D341Med (cell line): ENCODE measurements around the gene LMBRD1.
"Not testable (repeated sequence)": the region's sequence is repeated elsewhere in the genome, so short reads cannot be mapped to it uniquely, and the experiment has no call there.

ENCODE experiments used
- DNase-seq: peaks from one replicate; pipeline ENCODE4 v3.0.0; 2012; ENCODE audit warnings: low spot score

LMBRD1 gene

DNA sequence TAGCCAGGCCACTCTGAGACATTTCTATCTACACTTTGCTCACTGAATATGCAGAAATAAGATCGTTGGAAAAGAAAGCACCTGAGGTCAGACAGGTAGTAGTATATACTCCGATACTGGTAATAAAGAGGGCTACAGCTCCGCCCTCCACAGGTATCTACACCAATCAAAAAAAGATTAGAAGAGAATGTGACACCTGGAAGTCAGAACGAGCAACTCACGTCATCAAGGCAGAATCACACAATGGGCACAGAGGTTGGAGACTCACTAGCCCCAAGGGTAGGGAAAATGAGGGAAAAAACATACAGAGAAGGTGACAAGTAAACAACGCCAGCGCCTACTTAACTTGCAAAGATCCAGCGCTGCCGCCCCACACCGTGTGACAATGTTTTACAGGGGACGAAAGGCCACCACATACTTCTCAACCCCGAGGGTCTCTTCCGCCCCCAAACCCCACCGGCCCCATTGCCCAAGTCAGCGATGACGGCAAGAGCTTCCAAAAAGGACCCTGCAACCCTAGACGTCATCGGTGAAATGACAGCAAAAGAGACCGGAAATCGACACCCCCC, 653 bp downstream of the LMBRD1 start:
- DNase-seq, result peak; percentile 18

DNA sequence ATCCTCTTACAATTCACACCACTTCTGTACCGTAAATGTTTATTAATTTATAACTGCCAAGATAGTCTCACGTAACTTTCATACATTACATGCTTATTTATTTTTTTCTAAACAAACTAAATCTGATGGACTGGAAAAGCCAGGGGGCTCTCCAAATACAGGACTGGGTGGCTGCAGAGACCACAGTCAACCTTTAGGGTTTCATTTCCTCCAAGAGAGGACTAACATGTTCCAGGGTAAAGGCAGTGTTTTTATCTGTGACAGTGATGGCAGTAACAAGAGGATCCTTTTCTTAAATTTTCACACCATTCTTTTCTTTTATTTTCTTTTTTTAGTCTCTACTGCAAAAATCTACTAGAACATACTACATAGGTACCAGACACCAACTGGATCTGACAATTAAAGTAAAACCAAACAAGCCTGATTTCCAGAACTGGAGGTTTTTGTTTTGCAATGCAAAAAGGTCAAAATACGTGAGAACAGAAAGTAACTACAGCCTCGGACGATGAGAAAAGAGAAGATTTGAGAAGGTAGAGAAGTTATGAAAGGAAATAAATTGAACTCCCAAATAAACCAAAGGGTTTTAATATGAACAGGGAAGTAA, 1.2 kb downstream of the LMBRD1 start:
- DNase-seq, result no peak

DNA sequence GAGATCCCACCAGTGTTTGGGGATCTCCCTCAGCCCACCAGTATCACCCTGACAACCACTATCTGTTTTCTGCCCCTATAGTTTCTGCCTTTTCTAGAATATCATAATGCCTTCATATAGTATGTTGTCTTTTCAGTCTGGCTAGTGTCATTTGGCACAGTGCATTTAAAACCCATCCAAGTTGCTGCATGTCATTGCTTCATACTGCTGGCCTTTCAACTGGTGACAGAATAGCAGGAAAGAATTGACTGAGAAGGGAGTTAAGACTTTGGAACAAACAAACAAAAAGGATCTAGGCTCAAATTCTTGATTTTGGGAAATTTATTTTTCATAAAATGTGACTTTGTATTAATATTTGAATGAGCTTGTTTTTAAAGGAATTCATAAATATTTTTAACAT, 4.5 kb downstream of the LMBRD1 start:
- no peak for DNase-seq

GRCh38 chr6:69791065-69791471, 5.7 kb downstream of the LMBRD1 start:
- DNase-seq, result no peak

GRCh38 chr6:69790629-69791028, 6.2 kb downstream of the LMBRD1 start:
- DNase-seq, result no peak

- no peak for DNase-seq
Observed at GRCh38 chr6:69789578-69789977, 7.2 kb downstream of the LMBRD1 start.

- not testable (repeated sequence) for DNase-seq
Observed at GRCh38 chr6:69787436-69787835, 9.4 kb downstream of the LMBRD1 start.

- no peak for DNase-seq
Observed at GRCh38 chr6:69785697-69786096, 11.1 kb downstream of the LMBRD1 start.

- DNase-seq, result no peak
Observed at GRCh38 chr6:69784595-69785377, 12.0 kb downstream of the LMBRD1 start.

DNA sequence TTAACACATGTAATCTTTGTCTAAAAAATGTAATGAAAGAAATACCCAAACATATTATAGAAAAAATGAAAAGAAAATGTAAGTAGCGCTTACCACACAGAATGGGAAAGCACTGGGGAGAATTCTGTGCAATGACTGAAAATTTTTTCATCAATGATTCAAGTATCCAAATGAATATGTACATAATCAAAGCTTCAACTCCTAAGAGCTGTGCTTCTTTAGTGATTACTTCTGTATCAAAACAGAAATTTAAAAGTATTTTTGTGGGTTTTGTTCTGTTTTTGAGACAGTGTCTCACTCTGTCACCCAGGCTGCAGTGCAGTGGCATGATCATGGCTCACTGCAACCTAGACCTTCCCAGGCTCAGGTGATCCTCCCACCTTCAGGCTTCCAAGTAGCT, 13.7 kb downstream of the LMBRD1 start:
- no peak for DNase-seq

DNA sequence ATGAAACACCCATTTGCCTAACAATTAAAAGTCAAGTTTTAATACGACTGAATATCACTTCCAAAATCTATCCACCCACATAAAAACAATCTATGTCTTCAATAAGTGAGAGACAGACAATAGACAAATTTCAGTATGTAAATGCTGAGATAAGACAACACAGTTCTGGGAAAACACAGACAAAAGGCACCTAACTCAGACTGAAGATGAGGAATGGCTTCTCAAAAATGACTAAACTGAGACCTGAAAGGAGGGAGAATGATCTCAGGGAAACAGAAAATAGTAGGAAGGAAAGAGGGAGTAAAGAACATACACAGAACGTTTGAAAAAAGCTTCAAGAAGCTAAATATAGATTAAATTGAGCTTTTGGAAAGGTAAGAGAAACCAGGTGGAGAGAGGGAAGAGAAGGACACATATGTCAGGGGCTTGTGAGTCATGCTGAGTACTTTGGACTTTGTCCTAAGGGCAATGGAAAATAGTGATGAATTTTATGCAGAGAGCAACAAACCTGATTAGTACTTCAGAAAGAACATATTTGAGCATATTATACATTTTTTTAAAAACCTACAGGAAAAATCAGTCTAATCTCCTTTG, 16.1 kb downstream of the LMBRD1 start:
- DNase-seq, result no peak

DNA sequence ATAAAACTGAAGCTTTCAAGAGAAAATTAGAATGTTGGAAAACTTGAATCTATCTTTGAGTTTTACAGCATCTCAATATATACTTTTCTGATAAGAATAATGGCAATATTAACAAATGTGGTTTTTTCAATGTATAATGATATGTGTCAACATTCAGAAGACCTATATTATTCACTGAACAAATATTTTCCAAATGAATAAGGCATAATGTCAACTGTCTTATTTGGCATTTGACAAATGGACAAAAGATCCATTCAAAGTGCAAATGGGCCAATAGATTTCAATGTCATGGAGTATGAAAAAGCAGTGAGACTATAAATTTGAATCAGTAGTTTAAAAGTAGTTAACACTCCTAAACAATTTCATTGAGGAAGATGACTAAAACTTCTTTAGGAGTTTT, 20.9 kb downstream of the LMBRD1 start:
- DNase-seq, result no peak

GRCh38 chr6:69775585-69775849, 21.3 kb downstream of the LMBRD1 start:
- no peak for DNase-seq

DNA sequence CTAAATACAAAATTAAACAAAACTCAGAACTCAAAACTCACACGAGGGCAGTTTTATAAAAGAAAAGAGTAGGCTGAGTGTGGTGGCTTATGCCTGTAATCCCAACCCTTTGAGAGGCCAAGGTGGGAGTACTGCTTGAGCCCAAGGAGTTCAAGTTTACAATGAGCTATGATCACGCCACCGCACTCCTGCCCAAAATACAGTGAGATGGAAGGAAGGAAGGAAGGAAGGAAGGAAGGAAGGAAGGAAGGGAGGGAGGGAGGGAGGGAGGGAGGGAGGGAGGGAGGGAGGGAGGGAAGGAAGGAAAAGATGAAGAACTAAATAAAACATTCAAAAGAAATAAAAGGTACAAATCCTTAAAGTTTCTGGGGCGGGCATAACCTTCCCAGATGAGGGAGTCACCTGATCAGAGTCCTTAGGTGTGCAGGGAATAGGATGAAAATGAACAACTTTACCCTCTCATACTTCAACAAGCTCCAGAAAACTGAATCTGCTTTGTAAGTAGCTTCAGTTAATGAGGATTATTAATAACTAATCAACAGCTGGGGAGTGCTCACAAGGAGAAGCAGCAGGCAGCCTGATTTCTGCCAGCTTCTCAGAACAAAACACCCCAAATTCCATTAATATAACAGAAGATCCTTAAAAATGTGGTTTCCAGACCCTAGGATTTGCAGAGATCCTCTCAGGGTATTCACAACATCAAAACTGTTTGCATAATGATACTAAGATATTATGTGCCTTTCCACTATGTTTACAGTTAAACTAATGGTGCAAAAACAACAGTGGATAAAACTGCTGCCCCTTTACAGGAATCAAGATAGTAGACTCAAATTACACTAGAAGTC, 21.8 kb downstream of the LMBRD1 start:
- no peak for DNase-seq

GRCh38 chr6:69771158-69771906, 25.5 kb downstream of the LMBRD1 start:
- no peak for DNase-seq

DNA sequence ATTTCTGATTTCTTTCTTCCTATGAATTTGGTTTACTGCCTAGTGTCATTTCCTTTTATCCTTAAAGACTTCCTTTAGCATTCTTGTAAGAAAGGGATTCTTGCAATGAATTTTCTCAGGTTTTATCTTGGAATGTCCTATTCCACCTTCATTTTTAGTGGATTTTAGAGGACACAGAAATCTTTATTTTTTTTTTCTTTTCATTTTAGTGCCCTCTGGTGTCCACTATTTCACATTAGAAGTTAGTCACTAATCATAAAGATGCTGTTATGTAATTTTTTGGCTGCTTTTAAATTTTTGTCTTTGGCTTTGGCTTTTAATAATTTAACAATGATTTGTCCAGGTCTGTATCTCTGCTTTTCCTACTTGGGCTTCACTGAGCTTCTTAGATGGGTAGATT, 28.1 kb downstream of the LMBRD1 start:
- DNase-seq, result no peak

GRCh38 chr6:69763763-69764162, 33.0 kb downstream of the LMBRD1 start:
- DNase-seq, result no peak

DNA sequence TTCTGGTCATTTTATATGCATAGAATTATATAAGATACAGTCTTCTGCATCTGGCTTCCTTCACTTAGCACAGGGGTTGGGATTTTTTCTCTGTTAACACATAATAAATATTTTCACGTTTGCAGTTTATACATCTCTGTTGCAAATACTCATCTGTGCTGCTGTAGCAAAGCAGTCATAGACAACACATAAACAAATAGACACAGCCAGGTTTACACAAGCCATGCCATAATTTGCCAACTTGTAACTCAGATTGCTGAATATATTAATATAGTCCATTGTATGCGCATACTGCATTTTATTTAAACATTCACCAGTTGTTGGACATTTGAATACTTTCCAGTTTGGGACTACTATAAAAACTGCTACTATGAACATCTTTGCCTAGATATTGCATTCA, 35.0 kb downstream of the LMBRD1 start:
- no peak for DNase-seq

- no peak for DNase-seq
Observed at GRCh38 chr6:69758214-69758613, 38.6 kb downstream of the LMBRD1 start.

DNA sequence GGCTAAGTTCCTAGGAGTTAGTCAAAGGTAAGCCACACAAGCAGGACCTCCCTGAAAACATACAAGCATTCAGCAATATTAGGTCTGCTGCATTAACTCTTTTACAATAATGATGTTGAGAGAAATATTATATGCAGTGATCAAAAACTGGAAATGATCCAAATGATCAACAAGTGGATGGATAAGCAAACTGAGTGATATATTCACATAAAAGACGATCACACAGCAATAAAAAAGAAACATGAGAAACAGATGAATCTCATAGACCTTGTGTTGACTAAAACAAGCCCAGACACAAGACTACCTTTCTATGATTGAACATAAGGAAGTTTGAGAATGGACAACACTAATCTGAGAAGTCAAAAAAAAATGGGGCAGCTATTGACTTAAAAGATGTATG, 39.9 kb downstream of the LMBRD1 start:
- DNase-seq, result no peak

- DNase-seq, result no peak
Observed at GRCh38 chr6:69756366-69756765, 40.4 kb downstream of the LMBRD1 start.

DNA sequence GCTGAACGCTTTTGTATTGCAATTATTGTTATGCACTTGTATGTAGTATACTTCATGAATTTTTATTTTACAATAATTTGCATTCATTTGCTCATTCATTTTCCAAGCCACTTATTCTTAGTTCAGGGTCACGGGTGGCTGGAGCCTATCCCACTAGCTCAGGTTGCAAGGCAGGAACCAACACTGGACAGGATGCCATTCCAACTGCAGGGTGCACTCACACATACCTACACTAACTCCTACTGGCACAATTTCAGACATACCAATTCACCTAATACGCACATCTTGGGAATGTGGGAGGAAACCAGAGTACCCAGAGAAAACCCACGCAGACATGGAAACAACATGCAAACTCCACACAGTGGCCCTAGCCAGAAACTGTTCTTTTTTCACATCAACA, 61.8 kb downstream of the LMBRD1 start:
- no peak for DNase-seq
